GM12878 (cell line): ENCODE data around the gene ATAD2B.

Experiments
- CTCF ChIP-seq, 3 experiments: IDR thresholded peaks in 2 of 3; conservative IDR thresholded peaks in 1 of 3; 2 replicates each; pipeline ENCODE4 v1.5.1; 2011; ENCODE audit warnings: low read depth in 3 of 3, low read length in 3 of 3, mild to moderate bottlenecking in 3 of 3, control low read depth in 2 of 3, moderate library complexity in 2 of 3, inconsistent platforms in 1 of 3, mixed read lengths in 1 of 3; ENCODE audit not compliant: control insufficient read depth in 2 of 3, insufficient read depth in 1 of 3; ENCODE audit errors: extremely low read depth in 1 of 3
- EP300 ChIP-seq, 2 experiments: fragments of 150-350 bp in 1 of 2; IDR thresholded peaks; 2 replicates each; pipeline ENCODE4 v1.6.1; 2011 to 2012; ENCODE audit warnings: low read depth in 2 of 2, low read length in 2 of 2, borderline replicate concordance in 1 of 2, improper control_type of control experiment in 1 of 2, inconsistent platforms in 1 of 2; ENCODE audit not compliant: control insufficient read depth in 1 of 2
- FOS ChIP-seq: IDR thresholded peaks from 3 replicates; pipeline ENCODE4 v1.6.1; 2011; ENCODE audit warnings: borderline replicate concordance; ENCODE audit not compliant: insufficient read length; ENCODE audit errors: extremely low read depth
- KAT2A ChIP-seq: conservative IDR thresholded peaks from 2 replicates; pipeline ENCODE4 v1.6.1; 2011; ENCODE audit warnings: low read depth, low read length; ENCODE audit not compliant: control insufficient read depth
- MAX ChIP-seq: IDR thresholded peaks from 2 replicates; pipeline ENCODE4 v1.6.1; 2012; ENCODE audit warnings: low read depth, low read length, improper control_type of control experiment
- NFXL1 ChIP-seq: fragments of 450-650 bp; IDR thresholded peaks from 2 replicates; pipeline ENCODE4 v1.6.1; 2017; ENCODE audit warnings: antibody characterized with exemption, mild to moderate bottlenecking, borderline replicate concordance
- NFYA ChIP-seq: IDR thresholded peaks from 2 replicates; pipeline ENCODE4 v1.6.1; 2011; ENCODE audit warnings: low read depth, mild to moderate bottlenecking, low read length, improper control_type of control experiment, borderline replicate concordance
- NR2C2 ChIP-seq: IDR thresholded peaks from 2 replicates; pipeline ENCODE4 v1.6.1; 2011; ENCODE audit warnings: borderline replicate concordance, low read depth; ENCODE audit not compliant: control insufficient read depth, insufficient read length
- RFX5 ChIP-seq: IDR thresholded peaks from 2 replicates; pipeline ENCODE4 v1.6.1; 2011; ENCODE audit warnings: low read depth, low read length, improper control_type of control experiment
- ZBTB33 ChIP-seq: fragments of 450-650 bp; IDR thresholded peaks from 2 replicates; pipeline ENCODE4 v1.6.1; 2017; ENCODE audit warnings: mild to moderate bottlenecking
- ZNF274 ChIP-seq: IDR thresholded peaks from one replicate; pipeline ENCODE4 v1.8.0; 2011; ENCODE audit not compliant: insufficient read length, insufficient read depth

- TF ChIP-seq NFYA (no peak), CTCF (IDR thresholded peaks at IDR 0.05 in 2 of 3, conservative IDR thresholded peaks at IDR 0.05 in 1 of 3; ENCODE audit: control insufficient read depth in 2 of 3, extremely low read depth in 1 of 3, insufficient read depth in 1 of 3, low read depth in 3 of 3, low read length in 3 of 3) (no peak), FOS (no peak), MAX (no peak), NR2C2 (no peak), NFXL1 (no peak), ZNF274 (no peak), ZBTB33 (no peak), KAT2A (no peak), EP300 (IDR thresholded peaks at IDR 0.05; ENCODE audit: borderline replicate concordance in 1 of 2, control insufficient read depth in 1 of 2, low read depth in 2 of 2, low read length in 2 of 2) (no peak), RFX5 (no peak)
Observed at GRCh38 chr2:23793476-23793875, 133.4 kb downstream of the ATAD2B start.
